ENCODE measurements around the gene LELP1.
A peak's percentile ranks its signal among the peaks of the same experiment; 100 is the strongest.

Gene LELP1

DNA sequence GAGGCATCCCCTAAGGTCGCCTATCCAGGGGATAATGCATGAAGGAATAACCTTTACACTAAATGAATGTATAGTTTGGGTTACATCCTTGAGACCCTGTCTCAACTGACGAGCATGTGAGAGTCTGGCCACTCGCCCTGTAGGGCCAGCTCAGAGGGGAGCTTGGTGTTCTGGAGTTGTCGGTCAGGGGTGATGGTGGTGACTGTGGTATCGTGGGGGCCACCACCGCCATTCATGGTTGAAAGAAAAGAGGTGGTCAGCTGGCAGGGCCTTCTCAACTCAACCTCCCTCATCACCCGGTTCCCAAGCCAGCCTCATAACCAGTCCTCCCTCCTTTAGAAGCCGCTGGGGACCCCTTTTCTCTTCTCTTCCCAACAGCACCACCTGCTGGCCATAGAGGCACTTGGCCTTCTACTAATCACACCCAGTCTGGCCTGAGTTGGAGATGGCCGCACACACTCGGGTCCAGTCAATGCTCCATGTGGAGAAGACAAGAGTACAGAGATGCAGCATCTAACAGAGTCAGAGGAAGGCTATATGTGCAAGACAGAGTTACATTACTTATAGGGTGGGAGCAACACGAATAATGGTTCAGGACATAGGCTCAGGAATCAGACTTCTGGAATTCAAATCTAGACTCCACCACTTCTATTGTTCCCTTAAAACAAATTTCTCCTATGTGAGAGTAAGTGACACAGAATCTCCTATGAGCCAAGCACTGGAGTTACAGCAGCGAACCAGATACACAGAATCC, 26.0 kb downstream of the LELP1 start:
- DNase-seq (ENCODE audit: low spot score), result peak; percentile 6

DNA sequence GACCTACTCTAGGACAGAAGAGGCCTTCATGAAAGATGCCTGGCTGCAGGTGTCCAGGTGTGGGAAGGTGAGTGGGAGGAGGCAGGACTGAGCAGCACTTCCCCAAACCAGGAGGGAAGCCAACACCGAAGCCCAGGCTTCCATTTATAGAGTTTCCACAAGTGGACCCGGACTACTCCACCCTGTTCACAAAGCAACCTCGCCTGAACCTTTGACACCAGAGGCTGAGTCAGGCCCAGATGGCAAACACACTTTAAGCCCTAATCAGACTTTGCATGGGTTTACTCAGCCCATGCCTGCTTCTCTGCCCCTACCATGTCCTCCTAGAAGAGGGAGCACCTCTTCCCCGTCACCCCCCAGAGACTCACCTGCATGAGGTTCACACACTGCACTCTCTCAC, 28.1 kb downstream of the LELP1 start:
- no peak for DNase-seq (ENCODE audit: low spot score)

DNA sequence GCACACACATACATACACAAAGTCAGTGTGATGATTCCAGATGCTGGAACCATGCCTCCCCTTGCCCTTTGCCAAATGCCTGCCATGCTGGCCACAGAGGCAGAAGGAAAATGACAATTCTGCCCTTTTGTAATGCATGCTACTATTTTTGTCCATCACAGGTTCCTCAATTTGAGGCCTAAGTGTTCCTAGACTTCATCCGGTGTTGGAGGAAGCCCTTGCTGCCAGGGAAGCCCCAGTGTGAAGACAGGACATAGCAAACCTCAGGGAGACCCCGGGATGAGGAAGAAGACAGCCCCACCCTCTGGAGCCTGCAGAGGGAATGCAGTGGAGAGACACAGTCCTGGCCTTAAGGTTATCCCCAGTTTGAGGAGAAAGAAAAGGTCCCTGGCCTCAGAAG, 28.6 kb downstream of the LELP1 start:
- no peak for DNase-seq (ENCODE audit: low spot score)

DNA sequence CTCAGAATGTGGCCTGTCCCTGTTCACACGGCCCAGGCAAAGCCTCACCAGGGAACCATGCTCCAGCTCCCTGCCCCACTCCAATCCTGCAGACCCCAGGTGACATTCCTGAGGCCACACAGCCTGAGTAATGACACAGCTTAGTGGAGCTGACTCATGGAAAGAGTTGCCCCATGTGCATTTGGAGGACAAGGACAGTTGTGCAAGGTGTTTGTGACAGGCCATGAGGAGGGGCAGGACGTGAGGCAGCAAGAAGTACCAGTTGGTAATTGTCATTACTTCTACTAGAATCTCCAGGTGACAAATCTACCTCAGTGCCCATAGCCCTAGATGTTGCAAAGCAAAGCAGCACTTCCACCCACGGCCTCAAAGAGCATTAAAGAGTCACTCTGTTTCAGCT, 29.3 kb downstream of the LELP1 start:
- no peak for DNase-seq (ENCODE audit: low spot score)

DNA sequence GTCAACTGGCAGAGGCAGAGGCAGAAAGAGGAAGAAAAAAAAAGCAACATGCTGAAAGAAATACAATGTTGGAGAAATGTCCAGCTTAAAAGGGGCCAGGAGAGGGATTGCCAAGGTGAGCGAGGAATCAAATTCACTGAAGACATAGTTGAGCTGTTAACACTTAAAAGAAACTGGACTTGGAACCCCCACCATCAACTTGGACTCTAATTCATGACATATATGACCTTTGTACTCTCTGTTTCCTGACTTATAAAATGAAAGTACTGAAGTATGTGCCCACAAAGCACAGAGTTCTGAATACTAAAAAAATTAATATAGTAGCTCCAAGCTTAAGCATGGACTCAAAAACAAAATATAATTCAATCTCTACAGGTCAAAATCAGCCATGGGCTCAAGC, 30.2 kb downstream of the LELP1 start:
- no peak for DNase-seq (ENCODE audit: low spot score)

DNA sequence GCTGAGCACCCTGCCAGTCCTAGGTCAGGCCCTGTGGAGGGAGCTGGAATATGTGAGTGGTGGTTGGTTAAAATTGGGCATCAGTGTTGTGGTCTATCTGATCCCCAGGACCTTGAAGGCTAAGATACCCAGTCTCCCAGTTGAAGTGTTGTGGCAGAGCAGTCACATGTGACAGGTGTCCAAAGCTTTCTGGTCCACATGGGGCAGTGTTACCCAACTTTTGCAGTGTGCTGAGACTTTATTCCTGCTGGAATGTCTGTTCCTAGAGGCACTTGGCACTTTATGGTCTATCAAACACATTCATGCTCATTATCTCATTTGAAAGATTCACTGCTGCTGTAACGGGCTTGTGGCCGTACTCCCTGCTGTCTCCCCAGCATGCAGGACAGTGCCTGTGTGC, 35.3 kb downstream of the LELP1 start:
- no peak for DNase-seq (ENCODE audit: low spot score)

DNA sequence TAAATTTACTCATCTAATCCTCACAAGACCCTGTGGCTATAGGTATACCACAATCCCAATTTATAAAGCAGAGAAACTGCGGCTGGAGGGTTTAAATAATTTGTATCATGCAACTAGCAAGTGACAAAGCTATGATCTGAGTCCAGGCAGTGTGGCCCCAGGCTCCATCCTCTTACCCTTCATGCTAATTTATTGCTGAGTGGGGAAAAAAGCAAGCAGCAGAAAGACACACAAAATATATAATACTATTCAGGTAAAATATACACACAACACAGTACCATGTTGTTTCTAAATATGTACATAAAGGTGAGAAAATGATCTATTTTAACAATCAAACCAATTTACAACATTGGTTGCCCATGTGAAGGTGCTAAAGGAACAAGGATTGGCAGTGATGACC, 38.9 kb downstream of the LELP1 start:
- no peak for DNase-seq (ENCODE audit: low spot score)

DNA sequence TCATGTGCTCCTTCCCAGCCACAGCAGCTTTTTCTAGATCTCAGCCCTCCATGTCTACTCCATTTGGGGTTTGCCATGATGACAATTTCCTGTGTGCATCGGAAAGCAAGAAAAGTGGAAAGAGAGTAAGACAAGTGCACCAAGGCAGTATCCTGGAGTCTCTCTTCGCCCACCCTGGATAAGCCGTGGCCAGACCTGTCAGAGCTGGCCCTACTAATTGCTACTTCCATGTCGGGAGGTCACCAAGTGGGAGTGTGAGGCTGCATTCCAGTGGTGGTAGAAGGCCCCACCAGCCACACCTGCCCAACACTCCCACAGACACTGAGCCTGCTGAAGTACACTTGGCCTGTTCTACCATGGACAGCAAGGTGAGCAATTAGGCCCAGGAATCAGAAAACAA, 42.2 kb downstream of the LELP1 start:
- no peak for DNase-seq (ENCODE audit: low spot score)

DNA sequence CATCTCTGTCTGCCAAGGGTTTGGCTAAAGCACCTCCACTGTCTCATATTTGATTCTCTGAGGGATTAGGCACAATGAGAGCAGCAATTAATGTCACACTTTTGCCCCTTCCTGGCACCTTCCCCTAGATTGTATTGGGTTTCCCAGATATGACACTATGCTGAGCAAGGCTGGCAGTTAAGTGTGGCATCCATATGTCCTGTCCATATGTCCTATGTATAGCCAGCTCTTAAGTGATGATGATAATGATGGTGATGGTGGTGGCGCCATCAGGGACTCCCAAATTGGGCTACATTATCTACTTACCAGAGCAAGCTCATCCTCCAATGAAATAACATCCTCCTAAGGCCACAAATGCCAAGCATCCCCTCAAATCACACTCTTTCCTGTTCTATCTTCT, 42.8 kb downstream of the LELP1 start:
- DNase-seq (ENCODE audit: low spot score), result no peak

DNA sequence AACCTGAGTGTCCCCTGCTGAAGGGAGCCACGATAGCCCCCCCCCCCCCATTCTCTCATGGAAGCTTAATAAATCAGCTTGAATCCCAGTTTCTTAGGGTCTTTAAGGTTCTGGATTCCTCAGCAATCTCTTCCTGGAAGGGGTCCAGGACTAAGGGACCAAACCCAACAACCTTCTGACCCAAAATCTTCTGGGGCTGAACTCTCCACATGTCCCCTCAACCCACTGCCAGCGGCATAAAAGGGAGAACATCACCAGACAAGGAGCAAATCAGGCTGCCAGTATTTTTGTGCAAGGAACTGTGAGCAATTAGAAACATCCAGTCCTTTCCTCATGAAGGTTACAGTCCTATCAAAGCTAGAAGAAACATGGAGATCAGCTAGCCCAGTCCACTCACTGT, 43.6 kb downstream of the LELP1 start:
- no peak for DNase-seq (ENCODE audit: low spot score)

DNA sequence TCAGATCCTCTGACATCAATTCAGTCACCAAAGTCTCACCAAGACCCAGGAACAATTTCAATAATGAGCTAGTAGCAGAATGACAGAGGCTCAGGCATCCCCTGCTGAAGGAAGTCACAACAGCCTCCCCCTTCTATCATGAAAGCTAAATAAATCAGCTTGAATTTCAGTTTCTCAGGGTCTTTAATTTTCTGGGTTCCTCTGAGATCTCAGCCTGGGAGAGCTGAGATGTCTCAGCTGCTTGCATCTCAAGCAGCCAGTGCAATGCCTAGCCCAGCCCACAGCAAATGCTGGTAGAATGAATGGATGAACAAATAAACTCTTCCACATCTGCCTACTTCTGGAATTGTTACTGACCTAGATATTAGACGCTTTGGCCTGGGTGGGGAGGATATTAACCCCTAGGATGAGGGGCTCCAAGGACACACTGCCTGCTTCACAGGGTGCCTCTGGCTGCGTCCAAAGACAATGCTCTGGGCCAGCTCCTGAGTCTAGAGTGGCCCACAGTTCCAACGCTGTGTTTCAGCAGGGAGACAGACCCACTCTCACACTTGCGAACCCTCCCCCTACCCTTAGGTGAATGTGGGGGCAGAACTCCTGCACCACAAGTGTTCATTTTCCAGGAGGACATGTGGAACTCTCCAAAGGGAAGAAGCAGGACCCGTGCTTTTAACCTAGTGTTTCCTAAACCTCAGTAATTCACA, 45.1 kb downstream of the LELP1 start:
- DNase-seq (ENCODE audit: low spot score), result no peak

DNA sequence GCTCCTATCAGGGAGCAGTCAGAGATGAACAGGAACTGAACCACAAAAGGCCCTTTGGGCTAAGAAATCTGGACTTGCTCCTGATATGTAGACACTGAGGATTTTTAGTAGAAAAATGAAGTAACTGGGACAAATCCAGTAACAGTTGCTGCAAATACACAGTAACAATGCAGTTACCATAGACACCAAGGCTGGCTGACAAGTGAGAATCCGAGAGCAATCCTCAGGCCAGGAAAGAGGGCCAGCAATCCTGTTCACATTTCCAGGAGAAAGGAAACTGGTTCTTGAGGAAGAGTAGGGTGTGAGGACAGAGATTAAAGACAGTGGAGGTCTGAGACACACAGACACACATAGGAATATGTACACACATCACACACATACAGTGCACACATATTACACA, 46.9 kb downstream of the LELP1 start:
- no peak for DNase-seq (ENCODE audit: low spot score)

DNA sequence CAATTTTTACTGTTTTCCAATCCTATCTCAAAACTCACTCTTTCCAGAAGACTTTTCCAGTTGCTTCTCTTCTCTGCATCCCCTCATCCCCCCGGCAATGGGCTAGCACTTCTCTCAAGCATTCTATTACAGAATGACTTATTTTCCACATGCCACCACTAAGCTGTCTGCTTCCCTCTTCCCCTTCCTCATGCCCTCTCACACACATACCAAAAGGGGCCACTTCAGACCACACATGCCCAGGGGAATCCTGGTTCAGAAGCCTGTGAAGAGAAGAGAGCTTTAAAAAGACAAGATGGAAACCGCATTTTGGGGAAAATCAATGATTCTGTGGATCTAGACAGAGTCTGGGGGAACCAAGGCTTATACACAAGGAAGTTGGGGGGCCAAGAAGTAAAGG, 47.9 kb downstream of the LELP1 start:
- DNase-seq (ENCODE audit: low spot score), result no peak

DNA sequence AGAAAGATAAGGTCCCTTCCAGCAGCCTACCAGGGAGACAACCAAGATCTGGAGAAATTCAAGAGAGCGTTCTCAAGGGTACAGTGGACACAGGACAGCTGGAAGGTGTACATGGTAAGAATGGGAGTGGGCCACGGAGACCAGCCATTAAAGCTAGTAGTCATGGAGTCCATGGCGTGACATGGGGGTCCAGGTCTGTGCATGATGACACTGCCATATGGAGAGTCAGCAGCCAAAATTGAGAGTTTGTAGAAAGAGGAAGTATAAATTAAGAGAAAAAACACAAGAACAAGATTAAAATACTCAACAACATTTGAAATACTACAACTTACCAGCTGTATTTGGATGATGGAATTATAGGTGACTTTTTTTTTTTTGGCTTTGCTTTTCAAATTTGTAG, 48.3 kb downstream of the LELP1 start:
- DNase-seq (ENCODE audit: low spot score), result no peak

DNA sequence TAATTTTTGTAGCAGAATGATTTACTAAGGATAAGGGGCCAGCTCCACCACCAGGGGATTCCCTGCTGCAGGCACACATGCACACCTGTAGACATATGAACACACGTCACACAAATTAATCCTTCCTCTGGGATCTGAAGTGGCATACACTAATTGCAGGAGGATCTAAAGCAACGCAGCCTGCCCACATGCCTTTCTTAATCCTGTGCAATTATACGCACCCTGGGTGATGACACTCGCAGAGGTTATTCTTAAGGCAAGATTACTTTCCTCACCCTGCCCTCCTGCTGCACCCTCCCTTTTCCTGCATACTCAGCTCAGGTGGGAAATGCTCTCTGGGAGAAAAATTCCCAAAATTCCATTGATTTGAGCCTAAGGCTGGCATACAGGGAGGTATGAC, 48.8 kb downstream of the LELP1 start:
- DNase-seq (ENCODE audit: low spot score), result no peak

DNA sequence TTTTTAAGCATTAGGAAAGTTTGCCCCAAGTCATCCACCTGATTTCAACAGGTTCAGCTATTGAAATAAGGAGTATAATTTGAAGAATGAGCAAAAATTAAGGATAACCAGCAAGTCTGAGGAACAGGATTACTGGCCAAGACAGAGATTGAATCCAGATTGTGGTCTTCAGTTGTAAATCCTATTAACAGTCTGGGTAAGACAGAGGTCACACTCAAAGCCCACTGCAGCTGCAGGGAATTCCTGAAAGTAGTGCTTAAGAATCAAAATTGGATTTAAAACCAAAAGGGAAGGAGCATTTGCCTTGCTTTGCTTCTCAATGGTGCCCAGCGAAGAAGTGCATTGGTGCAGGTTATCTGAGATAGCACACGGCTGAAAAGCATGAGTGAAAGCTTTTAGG, 49.8 kb downstream of the LELP1 start:
- DNase-seq (ENCODE audit: low spot score), result no peak

DNA sequence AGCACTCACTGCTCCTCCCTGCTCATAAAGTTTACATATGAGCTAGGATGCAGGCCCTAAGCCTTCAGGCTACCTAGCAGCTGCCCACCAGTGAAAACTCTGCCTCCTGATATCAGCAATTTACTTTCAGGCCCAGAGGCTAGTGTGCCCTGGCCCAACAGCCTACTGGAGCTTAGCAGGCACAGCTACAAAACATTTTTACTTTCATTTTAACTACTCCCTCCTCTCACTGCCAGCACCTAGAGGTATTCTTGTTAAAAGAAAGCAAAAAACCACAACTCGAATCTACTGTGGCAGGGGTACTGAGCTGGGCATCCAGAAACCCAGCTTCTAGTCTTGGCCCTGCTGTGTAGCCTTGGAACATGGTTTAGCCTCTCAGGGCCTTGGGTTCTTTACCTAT, 50.5 kb downstream of the LELP1 start:
- DNase-seq (ENCODE audit: low spot score), result no peak
